CMK (cell line): Measurements from ENCODE around the gene MTFMT.

Source experiments
- DNase-seq: peaks from one replicate; pipeline ENCODE4 v3.0.0-alpha.2; 2010; ENCODE audit warnings: low read depth

Gene MTFMT

GRCh38 chr15:64987136-64987535 lies 42.3 kb downstream of the MTFMT start:
- DNase-seq: no peak

- DNase-seq: no peak
Observed at GRCh38 chr15:64985366-64986033, 43.9 kb downstream of the MTFMT start.

GRCh38 chr15:64982472-64982871 lies 47.0 kb downstream of the MTFMT start:
- DNase-seq: no peak

- no peak for DNase-seq
Observed at GRCh38 chr15:64981812-64982431, 47.5 kb downstream of the MTFMT start.

GRCh38 chr15:64979252-64979710 lies 50.2 kb downstream of the MTFMT start:
- no peak for DNase-seq

- DNase-seq: no peak
Observed at GRCh38 chr15:64975390-64975789, 54.0 kb downstream of the MTFMT start.

GRCh38 chr15:64970698-64971097 lies 58.7 kb downstream of the MTFMT start:
- DNase-seq: no peak

- DNase-seq: no peak
Observed at GRCh38 chr15:64969401-64969800, 60.0 kb downstream of the MTFMT start.

- no peak for DNase-seq
Observed at GRCh38 chr15:64961013-64961412, 68.4 kb downstream of the MTFMT start.

GRCh38 chr15:64960153-64960552 lies 69.3 kb downstream of the MTFMT start:
- DNase-seq: no peak

GRCh38 chr15:64959128-64959527 lies 70.3 kb downstream of the MTFMT start:
- DNase-seq: no peak

- no peak for DNase-seq
Observed at GRCh38 chr15:64954395-64954794, 75.0 kb downstream of the MTFMT start.

- no peak for DNase-seq
Observed at GRCh38 chr15:64951777-64952418, 77.5 kb downstream of the MTFMT start.
